Activated CD4-positive, alpha-beta memory T cell treated with anti-CD3 and anti-CD28 coated beads for 36 hours (primary cell): ENCODE measurements around the gene GARNL3. TPM values are rescaled to one million over a fixed set of nuclear protein-coding genes. Genes with fewer than 3 reads are reported as not detected.

ENCODE experiments used
- CTCF ChIA-PET: fragments of 350-600 bp; sonication (Branson Sonifier 250); formaldehyde crosslinking; loops from one replicate; lab custom pipeline; 2021; ENCODE audit warnings: antibody characterized with exemption, inconsistent platforms; lab: Charles Lee
- POLR2A ChIA-PET: fragments of 350-600 bp; sonication (Branson Sonifier 250); formaldehyde crosslinking; loops from one replicate; lab custom pipeline; 2021; ENCODE audit warnings: antibody characterized with exemption; lab: Charles Lee
- DNase-seq: peaks from one replicate; pipeline ENCODE4 v3.0.0-alpha.2; 2020
- H3K27ac Mint-ChIP-seq: one replicate; pipeline ENCODE4 v1.8.0; 2021; ENCODE audit warnings: mixed read lengths
- H3K27me3 Mint-ChIP-seq: one replicate; pipeline ENCODE4 v1.8.0; 2021; ENCODE audit warnings: mixed read lengths
- H3K36me3 Mint-ChIP-seq: one replicate; pipeline ENCODE4 v1.8.0; 2021; ENCODE audit warnings: mixed read lengths
- H3K4me1 Mint-ChIP-seq: one replicate; pipeline ENCODE4 v1.8.0; 2021; ENCODE audit warnings: low read depth, mixed read lengths
- H3K4me3 Mint-ChIP-seq: one replicate; pipeline ENCODE4 v1.8.0; 2021; ENCODE audit warnings: mild to moderate bottlenecking, mixed read lengths
- H3K9me3 Mint-ChIP-seq: one replicate; pipeline ENCODE4 v1.8.0; 2021; ENCODE audit warnings: mixed read lengths
- intact Hi-C: fragments of 100-400 bp; cut with micrococcal nuclease; formaldehyde crosslinking; loops from one replicate; pipeline ENCODE4 v1.15.1; 2023
- total RNA-seq, 2 experiments: library from RNA; stranded (reverse); gene quantifications; one replicate each; pipeline ENCODE4 v1.2.3, GENCODE V29; 2021

GARNL3 gene
- total RNA-seq, 2 experiments from 2014 or later, result 3.5 to 3.9 TPM

GRCh38 chr9:127422133-127422782 is 157.7 kb downstream of the GARNL3 start:
- ChIA-PET CTCF (no interaction called here), POLR2A (no interaction called here)
- no peak for DNase-seq
- peaks cover 32% of the 10 kb centered on the region for H3K4me1 Mint-ChIP-seq
- peaks cover 9% of the 10 kb centered on the region for H3K36me3 Mint-ChIP-seq
- H3K27me3 Mint-ChIP-seq, result no peaks in the 10 kb centered on the region
- no peaks in the 10 kb centered on the region for H3K9me3 Mint-ChIP-seq
- no peak overlapping the region for H3K4me3 Mint-ChIP-seq
- intact Hi-C loops, result loop anchor here (10.0 kb wide), 2 partner anchors 107 to 177 kb away; no protein-coding TSS in a partner anchor
- no peak overlapping the region for H3K27ac Mint-ChIP-seq

DNA sequence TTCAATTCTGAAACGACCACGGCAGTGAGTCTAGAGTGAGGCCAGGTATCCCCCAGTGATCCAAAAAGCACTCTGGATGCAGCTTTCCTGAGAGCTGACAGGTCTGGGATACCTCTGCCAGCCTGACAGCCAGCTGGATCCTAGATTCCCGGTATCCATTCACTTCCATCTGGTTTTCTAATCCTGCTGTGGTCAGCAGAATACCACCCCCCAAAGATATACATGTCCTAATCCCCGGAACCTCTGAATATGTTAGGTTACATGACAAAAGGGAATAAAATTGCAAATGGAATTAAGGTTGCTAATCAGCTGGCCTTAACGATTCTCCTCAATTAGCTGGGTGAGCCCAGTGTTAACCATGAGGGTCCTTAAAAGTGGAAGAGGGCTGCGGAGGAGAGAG is 158.2 kb downstream of the GARNL3 start:
- peaks cover 36% of the 10 kb centered on the region for H3K4me1 Mint-ChIP-seq
- DNase-seq, result no peak
- ChIA-PET CTCF (no interaction called here), POLR2A (interaction anchor here (1.2 to 3.3 kb wide), 3 partner anchors 20 to 35 kb away, joined by 3 to 27 read pairs (median 8); partner anchors contain the start of genes LRSAM1 and RPL12)
- H3K27me3 Mint-ChIP-seq, result no peaks in the 10 kb centered on the region
- intact Hi-C loops, result loop anchor here (10.0 kb wide), 2 partner anchors 108 to 178 kb away; no protein-coding TSS in a partner anchor
- H3K36me3 Mint-ChIP-seq, result peaks cover 11% of the 10 kb centered on the region
- no peaks in the 10 kb centered on the region for H3K9me3 Mint-ChIP-seq
- no peak overlapping the region for H3K27ac Mint-ChIP-seq
- peak overlapping the region; percentile 98 for H3K4me3 Mint-ChIP-seq

DNA sequence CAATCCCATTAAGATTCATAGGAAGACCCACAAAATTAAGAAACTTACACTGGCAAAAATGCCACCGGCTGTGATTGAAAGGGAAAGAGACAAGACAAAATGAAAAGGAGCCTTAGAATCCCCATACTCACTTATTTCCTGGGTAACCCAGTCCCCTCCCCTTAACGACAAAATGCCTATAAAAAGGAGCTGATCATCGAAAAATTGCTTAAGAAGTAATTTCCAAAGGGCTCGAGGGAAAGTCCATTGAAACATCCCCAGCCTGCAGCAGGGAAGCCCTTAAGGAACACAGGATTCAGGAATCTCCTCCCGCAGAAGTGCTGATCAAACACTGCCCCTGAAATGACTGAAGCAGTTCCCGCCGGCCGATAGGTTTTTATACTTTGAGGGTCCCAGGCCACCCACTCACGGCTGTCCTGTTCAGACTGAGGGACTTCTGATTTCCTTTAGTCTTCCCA is 158.9 kb downstream of the GARNL3 start:
- no peaks in the 10 kb centered on the region for H3K27me3 Mint-ChIP-seq
- CTCF ChIA-PET, result no interaction called here
- POLR2A ChIA-PET, result interaction anchor here (1.2 to 3.3 kb wide), 6 partner anchors 8 to 178 kb away, joined by 3 to 27 read pairs (median 5); partner anchors contain the start of genes LRSAM1 and RPL12
- intact Hi-C loops, result loop anchor here (10.0 kb wide), 2 partner anchors 109 to 179 kb away; no protein-coding TSS in a partner anchor
- no peak for DNase-seq
- H3K27ac Mint-ChIP-seq, result peak overlapping the region; percentile 93
- peaks cover 43% of the 10 kb centered on the region for H3K4me1 Mint-ChIP-seq
- no peaks in the 10 kb centered on the region for H3K9me3 Mint-ChIP-seq
- peak overlapping the region; percentile 98 for H3K4me3 Mint-ChIP-seq
- H3K36me3 Mint-ChIP-seq, result peaks cover 18% of the 10 kb centered on the region

GRCh38 chr9:127423934-127424675 is 159.5 kb downstream of the GARNL3 start, which contains the start of gene ZNF79:
ZNF79 (plus strand) TSS chr9:127424382; CDS start chr9:127424788, 406 bp downstream.
- Mint-ChIP-seq H3K4me3 (peak within 1 kb of the TSS; percentile 98), H3K9me3 (no peaks in the 10 kb centered on the region), H3K4me1 (peaks cover 43% of the 10 kb centered on the region), H3K36me3 (peaks cover 22% of the 10 kb centered on the region), H3K27ac (peak within 1 kb of the TSS; percentile 93), H3K27me3 (no peaks in the 10 kb centered on the region)
- ChIA-PET POLR2A (interaction anchor here (0.5 to 3.3 kb wide), 9 partner anchors 9 to 419 kb away, joined by 3 to 27 read pairs (median 5); partner anchors contain the start of genes LRSAM1, RPL12 and SLC2A8), CTCF (interaction anchor here (0.7 to 2.1 kb wide), 6 partner anchors 27 to 311 kb away, joined by 3 to 6 read pairs (median 4); partner anchors contain the start of genes SLC2A8 and TOR2A)
- DNase-seq, result peak; percentile 96
- intact Hi-C loops, result loop anchor here (1.0 to 10.0 kb wide), 4 partner anchors 27 to 179 kb away; partner anchors contain the start of genes LRSAM1 and RPL12

GRCh38 chr9:127424676-127424999 is 160.1 kb downstream of the GARNL3 start:
- peak; percentile 55 for DNase-seq
- Mint-ChIP-seq H3K27me3 (no peaks in the 10 kb centered on the region), H3K27ac (peak overlapping the region; percentile 93), H3K36me3 (peaks cover 27% of the 10 kb centered on the region), H3K4me1 (peaks cover 43% of the 10 kb centered on the region), H3K9me3 (no peaks in the 10 kb centered on the region), H3K4me3 (peak overlapping the region; percentile 98)
- intact Hi-C loops, result loop anchor here (1.0 to 10.0 kb wide), 4 partner anchors 27 to 180 kb away; partner anchors contain the start of genes LRSAM1 and RPL12
- ChIA-PET CTCF (interaction anchor here (0.7 to 2.1 kb wide), 5 partner anchors 28 to 210 kb away, joined by 3 to 6 read pairs (median 4); partner anchors contain the start of gene SLC2A8), POLR2A (interaction anchor here (0.5 to 3.3 kb wide), 7 partner anchors 9 to 420 kb away, joined by 3 to 27 read pairs (median 5); partner anchors contain the start of genes LRSAM1, RPL12 and SLC2A8)

- ChIA-PET CTCF (interaction anchor here (1.0 kb wide), 1 partner anchor 10 kb away, joined by 3 read pairs; no protein-coding TSS in a partner anchor), POLR2A (interaction anchor here (0.5 kb wide), 1 partner anchor 38 kb away, joined by 3 read pairs; no protein-coding TSS in a partner anchor)
- Mint-ChIP-seq H3K36me3 (peaks cover 47% of the 10 kb centered on the region), H3K9me3 (no peaks in the 10 kb centered on the region), H3K27me3 (no peaks in the 10 kb centered on the region), H3K4me3 (peak overlapping the region; percentile 98), H3K27ac (peak overlapping the region; percentile 93), H3K4me1 (peaks cover 53% of the 10 kb centered on the region)
- intact Hi-C loops, result loop anchor here (1.0 to 10.0 kb wide), 3 partner anchors 38 to 182 kb away; no protein-coding TSS in a partner anchor
- peak; percentile 70 for DNase-seq
Measured at GRCh38 chr9:127426756-127427155, 162.2 kb downstream of the GARNL3 start.

DNA sequence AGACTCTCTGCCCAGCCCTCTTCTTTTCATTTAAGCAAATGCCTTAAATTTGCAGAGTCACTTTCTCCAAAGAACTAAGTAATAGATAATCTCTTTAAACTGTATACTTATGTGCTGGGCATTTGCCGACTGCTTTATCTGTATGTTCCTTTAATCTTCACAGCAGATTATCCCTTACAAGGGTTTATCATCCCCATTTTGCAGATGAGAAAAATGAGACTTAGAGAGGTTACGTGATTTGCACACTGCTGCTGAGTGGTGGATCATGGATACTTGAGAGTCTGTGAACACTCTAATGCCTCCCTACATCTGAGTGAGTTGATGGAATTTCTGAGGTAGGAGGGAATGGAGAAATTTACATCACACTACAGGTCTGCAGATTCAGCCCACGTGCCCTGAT is 163.8 kb downstream of the GARNL3 start:
- ChIA-PET CTCF (no interaction called here), POLR2A (interaction anchor here (1.0 kb wide), 1 partner anchor 19 kb away, joined by 4 read pairs; no protein-coding TSS in a partner anchor)
- H3K9me3 Mint-ChIP-seq, result no peaks in the 10 kb centered on the region
- DNase-seq, result no peak
- no peaks in the 10 kb centered on the region for H3K27me3 Mint-ChIP-seq
- peaks cover 48% of the 10 kb centered on the region for H3K4me1 Mint-ChIP-seq
- intact Hi-C loops, result loop anchor here (10.0 kb wide), 2 partner anchors 114 to 184 kb away; no protein-coding TSS in a partner anchor
- H3K36me3 Mint-ChIP-seq, result peaks cover 54% of the 10 kb centered on the region
- no peak overlapping the region for H3K27ac Mint-ChIP-seq
- no peak overlapping the region for H3K4me3 Mint-ChIP-seq

- CTCF ChIA-PET, result no interaction called here
Measured at GRCh38 chr9:127430415-127430814, 165.8 kb downstream of the GARNL3 start.

GRCh38 chr9:127437497-127438264 is 173.1 kb downstream of the GARNL3 start:
- peak overlapping the region; percentile 77 for H3K27ac Mint-ChIP-seq

More at GRCh38 chr9:127430415-127430814, 165.8 kb downstream of the GARNL3 start:
- H3K9me3 Mint-ChIP-seq, result no peaks in the 10 kb centered on the region
- intact Hi-C loops, result no loop called here
- no peak for DNase-seq
- H3K36me3 Mint-ChIP-seq, result peaks cover 64% of the 10 kb centered on the region
- H3K27me3 Mint-ChIP-seq, result no peaks in the 10 kb centered on the region
- no peak overlapping the region for H3K27ac Mint-ChIP-seq
- H3K4me1 Mint-ChIP-seq, result peaks cover 41% of the 10 kb centered on the region
- H3K4me3 Mint-ChIP-seq, result no peak overlapping the region
- POLR2A ChIA-PET, result no interaction called here

GRCh38 chr9:127438394-127438793 is 173.8 kb downstream of the GARNL3 start:
- Mint-ChIP-seq H3K4me3 (no peak overlapping the region), H3K4me1 (peaks cover 15% of the 10 kb centered on the region), H3K9me3 (no peaks in the 10 kb centered on the region), H3K36me3 (peaks cover 64% of the 10 kb centered on the region), H3K27me3 (no peaks in the 10 kb centered on the region), H3K27ac (no peak overlapping the region)
- no peak for DNase-seq
- CTCF ChIA-PET, result interaction anchor here (1.0 kb wide), 1 partner anchor 127 kb away, joined by 3 read pairs; no protein-coding TSS in a partner anchor
- POLR2A ChIA-PET, result interaction anchor here (5.1 kb wide), 1 partner anchor 13 kb away, joined by 20 read pairs; the partner anchor contains the start of genes LRSAM1 and RPL12
- intact Hi-C loops, result no loop called here

More at GRCh38 chr9:127437497-127438264, 173.1 kb downstream of the GARNL3 start:
- peak; percentile 51 for DNase-seq
- no peaks in the 10 kb centered on the region for H3K9me3 Mint-ChIP-seq
- no peaks in the 10 kb centered on the region for H3K27me3 Mint-ChIP-seq
- H3K4me1 Mint-ChIP-seq, result peaks cover 15% of the 10 kb centered on the region
- no peak overlapping the region for H3K4me3 Mint-ChIP-seq
- ChIA-PET POLR2A (interaction anchor here (5.1 kb wide), 1 partner anchor 13 kb away, joined by 20 read pairs; the partner anchor contains the start of genes LRSAM1 and RPL12), CTCF (interaction anchor here (1.0 to 1.2 kb wide), 2 partner anchors 126 to 223 kb away, joined by 3 to 4 read pairs; no protein-coding TSS in a partner anchor)
- intact Hi-C loops, result no loop called here
- H3K36me3 Mint-ChIP-seq, result peaks cover 64% of the 10 kb centered on the region
